Bladder microvascular endothelial cell (primary cell): ENCODE measurements around the gene SLC35F3. TPM values are rescaled to one million over a fixed set of nuclear protein-coding genes. Genes with fewer than 3 reads are reported as not detected.

Source experiments
- total RNA-seq: library from RNA; depleted of rRNA; stranded (reverse); fragments of >200 nt; gene quantifications from 2 replicates; pipeline ENCODE4 v1.2.3, GENCODE V29; 2014

The SLC35F3 gene
- total RNA-seq, result not detected in 2 replicates

DNA sequence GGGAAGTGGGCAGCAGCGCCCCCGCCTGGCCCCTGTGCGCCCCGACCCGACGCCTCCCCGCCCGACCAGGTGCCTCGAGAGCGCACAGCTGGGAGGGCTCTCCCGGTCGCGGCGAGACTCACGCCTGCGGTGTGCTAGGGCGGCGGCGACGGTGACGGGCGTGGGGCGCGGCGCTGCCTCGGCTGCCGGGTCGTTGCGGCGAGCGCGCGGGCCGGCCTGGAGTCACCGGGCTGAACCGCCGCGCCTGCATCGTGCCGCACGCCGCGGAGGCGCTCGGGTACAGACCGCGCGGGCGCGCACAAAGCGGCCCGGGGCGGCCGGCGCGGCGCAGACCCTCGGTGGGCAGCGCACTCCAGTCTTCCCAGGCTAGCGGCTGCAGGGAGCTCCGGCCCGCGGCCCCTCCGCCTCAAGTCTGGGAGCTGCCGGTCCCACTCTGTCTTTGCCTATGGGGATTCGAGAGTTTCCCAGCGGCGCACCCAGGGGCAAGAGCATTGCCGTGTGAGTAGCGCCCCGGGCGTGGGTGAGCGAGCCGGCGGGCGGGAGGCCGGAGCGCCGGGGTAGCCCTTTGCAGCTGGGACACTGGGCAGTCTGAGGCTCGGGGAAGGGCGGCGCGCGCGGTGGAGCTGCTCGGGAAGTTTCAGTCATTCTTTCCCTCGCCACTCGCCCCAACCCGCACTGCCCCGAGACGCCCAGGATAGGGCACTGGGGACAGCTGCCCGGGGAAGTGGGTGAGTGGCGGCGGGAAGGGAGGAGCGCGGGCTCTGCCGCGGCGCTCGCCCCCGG is at the start of gene SLC35F3:
TSS of gene SLC35F3 (plus strand) at position 44 of the 783 bp plus-strand sequence.

DNA sequence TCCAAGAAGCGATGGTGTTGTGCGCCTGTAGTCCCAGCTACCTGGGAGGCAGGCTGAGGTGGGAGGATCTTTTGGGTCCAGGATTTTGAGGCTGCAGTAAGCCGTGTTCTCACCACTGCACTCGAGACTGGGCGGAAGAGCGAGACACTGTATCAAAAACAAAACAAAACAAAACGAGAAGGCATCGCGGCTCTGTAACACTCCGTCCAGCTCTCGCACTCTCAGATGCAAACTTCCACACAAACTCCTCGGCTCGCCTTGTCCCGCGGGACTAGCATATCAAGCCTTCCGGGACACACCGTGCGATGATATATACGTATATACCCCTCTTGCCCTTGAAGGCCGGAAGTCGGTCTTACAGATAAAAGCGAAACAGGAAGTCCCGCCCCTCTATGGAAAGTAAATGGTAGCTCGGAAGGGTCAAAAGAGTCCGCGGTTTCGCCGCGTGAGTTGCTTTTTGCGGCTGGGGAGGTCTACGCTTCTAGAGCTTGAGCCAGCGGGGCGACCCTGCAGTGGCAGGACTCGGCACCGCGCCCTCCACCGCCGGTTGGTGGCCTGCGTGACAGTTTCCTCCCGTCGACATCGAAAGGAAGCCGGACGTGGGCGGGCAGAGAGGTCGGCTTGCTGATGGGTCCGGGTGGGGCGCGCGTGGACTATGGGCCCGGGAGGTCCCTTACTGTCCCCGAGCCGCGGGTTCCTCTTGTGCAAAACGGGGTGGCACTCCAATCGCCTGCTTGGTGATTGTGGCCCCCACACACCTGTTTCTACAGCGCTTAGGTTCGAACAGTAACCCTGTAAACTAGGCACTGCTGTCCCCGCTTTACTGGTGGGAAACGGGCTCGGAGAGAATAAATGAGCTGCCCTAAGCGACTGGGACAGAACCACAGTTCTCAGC is 468.8 kb downstream of the SLC35F3 start, which contains the start of gene COA6:
TSS of gene COA6 (plus strand) at position 393 of the 895 bp plus-strand sequence. CDS start at position 404, 11 bp downstream.

